ENCODE data around the gene KCNQ1OT1. TPM values are rescaled to one million over a fixed set of nuclear protein-coding genes. Genes with fewer than 3 reads are reported as not detected.

KCNQ1OT1 gene
- total and polyA plus RNA-seq, 9 of the 15 experiments (the other 6 are each of a cell fraction or from before 2014, with no cell fraction given): 0.04 to 2.3 (median 0.74) TPM

DNA sequence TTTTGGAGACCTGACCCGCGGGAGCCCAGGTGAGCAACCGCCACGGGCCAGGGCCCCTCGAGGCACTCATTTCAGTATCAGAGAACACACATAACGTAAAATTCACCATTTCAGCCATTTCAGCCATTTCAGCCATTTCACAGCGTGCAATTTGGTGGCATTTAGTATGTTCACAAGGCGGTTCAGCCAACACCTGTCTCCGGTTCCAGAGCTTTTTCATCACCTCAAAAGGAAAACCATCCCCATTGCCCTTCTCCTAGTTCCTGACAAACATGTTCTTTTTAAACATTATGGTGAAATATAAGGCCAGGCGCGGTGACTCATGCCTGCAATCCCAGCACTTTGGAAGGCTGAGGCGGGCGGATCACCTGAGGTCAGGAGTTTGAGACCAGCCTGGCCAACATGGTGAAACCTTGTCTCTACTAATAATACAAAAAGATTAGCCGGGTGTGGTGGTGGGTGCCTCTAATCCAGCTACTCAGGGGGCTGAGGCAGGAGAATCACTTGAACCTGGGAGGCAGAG is 135.7 kb downstream of the KCNQ1OT1 start:
- in situ Hi-C loops (cut with MboI) (no loop called here), intact Hi-C loops (cut with micrococcal nuclease) (loop anchor here (10.0 kb wide), 1 partner anchor 321 kb away; the partner anchor contains the start of gene CDKN1C)
- H3K79me2 ChIP-seq (ENCODE audit: control insufficient read depth, insufficient read depth, low read length): no peaks in the 10 kb centered on the region
- BruUV-seq (replicated peaks): no TSS peak
- no peaks in the 10 kb centered on the region for H3K9me3 ChIP-seq (replicated peaks; ENCODE audit: control insufficient read depth, insufficient read depth, low read depth, low read length)
- H3K27ac ChIP-seq (ENCODE audit: extremely low read depth, low read depth, low read length): no peak overlapping the region
- H2AFZ ChIP-seq (ENCODE audit: low read depth, low read length): no peak overlapping the region
- peaks cover 12 to 26% of the 10 kb centered on the region in 2 experiments for H3K27me3 ChIP-seq (ENCODE audit: control insufficient read depth in 2 of 2, insufficient read depth in 2 of 2, low read length in 2 of 2)
- H3K9me1 ChIP-seq (ENCODE audit: control insufficient read depth, insufficient read depth, low read length): peaks cover 2% of the 10 kb centered on the region
- no peak overlapping the region for H3K4me3 ChIP-seq
- H3K36me3 ChIP-seq (ENCODE audit: control insufficient read depth, insufficient read depth, low read length): no peaks in the 10 kb centered on the region
- no peak overlapping the region for H3K9ac ChIP-seq (ENCODE audit: insufficient read depth in 1 of 2, low read depth in 2 of 2, low read length in 2 of 2)
- no peak for TF ChIP-seq PHB (CRISPR knock-in tag; IDR thresholded peaks at IDR 0.05)
- 0 out of 2 replicates have a peak, but pooled peaks have one; percentile 15 for TF ChIP-seq FOSL1 (tag; conservative IDR thresholded peaks at IDR 0.05)
- peak; percentile 19; the same call in 1 of the 2 replicates for TF ChIP-seq REST (IDR thresholded peaks at IDR 0.05; ENCODE audit: borderline replicate concordance)
- TF ChIP-seq REST (CRISPR knock-in tag; IDR thresholded peaks at IDR 0.05; ENCODE audit: low read depth): no peak
- TF ChIP-seq ZNF23 (CRISPR knock-in tag; IDR thresholded peaks at IDR 0.05): no peak
- no peak for TF ChIP-seq ZNF561 (CRISPR knock-in tag; conservative IDR thresholded peaks at IDR 0.05)
- FAIRE-seq (no peak), DNase-seq (ENCODE audit: extremely low read depth in 1 of 4, low spot score in 3 of 4) (no peak), ATAC-seq (no peak)
- peaks cover 0 to 40% of the 10 kb centered on the region in 2 experiments; a peak in 4 of 5 replicates for H3K4me1 ChIP-seq (replicated peaks in 1 of 2; ENCODE audit: control insufficient read depth in 2 of 2, insufficient read depth in 2 of 2, low read length in 2 of 2)
- POLR2A ChIA-PET: interaction anchor here (0.7 to 1.2 kb wide), 5 partner anchors 8 to 327 kb away, joined by 3 to 5 read pairs (median 4); no protein-coding TSS in a partner anchor
- CTCF ChIA-PET (ENCODE audit: low intra/inter-chr PET ratio): interaction anchor here (1.5 kb wide), 1 partner anchor 321 kb away, joined by 4 read pairs; the partner anchor contains the start of gene CDKN1C
- 31% methylated on average over 14 of the region's 14 CpGs for WGBS (ENCODE audit: insufficient coverage, low coverage, missing lambda C conversion rate)
- H3K4me2 ChIP-seq (ENCODE audit: insufficient read depth, low read length): no peak overlapping the region
- H4K20me1 ChIP-seq (replicated peaks; ENCODE audit: control insufficient read depth, insufficient read depth, low read length): no peaks in the 10 kb centered on the region
